H9 (cell line): ENCODE data around the gene CDK5. TPM values are rescaled to one million over a fixed set of nuclear protein-coding genes. Genes with fewer than 3 reads are reported as not detected.

Experiments used
- DNase-seq: peaks from one replicate; pipeline ENCODE4 v3.0.0-alpha.2; 2017
- H2AFZ ChIP-seq: one replicate; pipeline ENCODE4 v1.6.1; 2013; ENCODE audit warnings: mild to moderate bottlenecking, low read length, control low read depth, moderate library complexity
- H2AK5ac ChIP-seq: 2 replicates; pipeline ENCODE4 v1.6.1; 2013; ENCODE audit warnings: low read length, control low read depth, mixed read lengths; ENCODE audit not compliant: insufficient read length
- H2BK120ac ChIP-seq: one replicate; pipeline ENCODE4 v1.6.1; 2013; ENCODE audit warnings: low read depth, mild to moderate bottlenecking, low read length, control low read depth, inconsistent platforms; ENCODE audit not compliant: poor library complexity, severe bottlenecking
- H2BK12ac ChIP-seq: 2 replicates; pipeline ENCODE4 v1.6.1; 2013; ENCODE audit warnings: low read length, control low read depth, mixed read lengths, low read depth; ENCODE audit not compliant: insufficient read length
- H2BK15ac ChIP-seq: 2 replicates; pipeline ENCODE4 v1.6.1; 2013; ENCODE audit warnings: low read depth, low read length, control low read depth
- H2BK20ac ChIP-seq: one replicate; pipeline ENCODE4 v1.6.1; 2013; ENCODE audit warnings: low read depth, mild to moderate bottlenecking, low read length, control low read depth, inconsistent platforms; ENCODE audit not compliant: poor library complexity, severe bottlenecking
- H2BK5ac ChIP-seq: 2 replicates; pipeline ENCODE4 v1.6.1; 2013; ENCODE audit warnings: low read length, control low read depth, mixed read lengths; ENCODE audit not compliant: insufficient read length
- H3K14ac ChIP-seq: 2 replicates; pipeline ENCODE4 v1.6.1; 2013; ENCODE audit warnings: low read length, control low read depth; ENCODE audit not compliant: insufficient read depth
- H3K18ac ChIP-seq: 2 replicates; pipeline ENCODE4 v1.6.1; 2013; ENCODE audit warnings: low read depth, mild to moderate bottlenecking, mixed read lengths, low read length, control low read depth; ENCODE audit not compliant: insufficient read length
- H3K23ac ChIP-seq: 2 replicates; pipeline ENCODE4 v1.6.1; 2013; ENCODE audit warnings: low read length, control low read depth, mixed read lengths, low read depth; ENCODE audit not compliant: insufficient read length
- H3K23me2 ChIP-seq: 2 replicates; pipeline ENCODE4 v1.6.1; 2013; ENCODE audit warnings: low read depth, mild to moderate bottlenecking, mixed read lengths, low read length, control low read depth; ENCODE audit not compliant: insufficient read length, poor library complexity, severe bottlenecking
- H3K27ac ChIP-seq: 2 replicates; pipeline ENCODE4 v1.5.1; 2013; ENCODE audit warnings: low read length, control low read depth, mixed read lengths, low read depth; ENCODE audit not compliant: insufficient read length
- H3K27me3 ChIP-seq: 2 replicates; pipeline ENCODE4 v1.6.1; 2013; ENCODE audit warnings: low read length, control low read depth, inconsistent platforms; ENCODE audit not compliant: insufficient read depth
- H3K4ac ChIP-seq: 2 replicates; pipeline ENCODE4 v1.6.1; 2013; ENCODE audit warnings: low read depth, mild to moderate bottlenecking, control low read depth, inconsistent platforms, low read length, moderate library complexity
- H3K4me1 ChIP-seq: 2 replicates; pipeline ENCODE4 v1.6.1; 2013; ENCODE audit warnings: low read length, control low read depth, inconsistent platforms; ENCODE audit not compliant: insufficient read depth
- H3K4me2 ChIP-seq: 2 replicates; pipeline ENCODE4 v1.6.1; 2013; ENCODE audit warnings: low read length, control low read depth, mixed read lengths; ENCODE audit not compliant: insufficient read length, insufficient read depth
- H3K56ac ChIP-seq: 2 replicates; pipeline ENCODE4 v1.6.1; 2013; ENCODE audit warnings: low read depth, mild to moderate bottlenecking, mixed read lengths, low read length, control low read depth; ENCODE audit not compliant: insufficient read length
- H3K79me1 ChIP-seq: 2 replicates; pipeline ENCODE4 v1.6.1; 2013; ENCODE audit warnings: low read depth, mild to moderate bottlenecking, moderate library complexity, low read length, control low read depth, inconsistent platforms; ENCODE audit not compliant: insufficient read depth, poor library complexity, severe bottlenecking
- H3K79me2 ChIP-seq: 2 replicates; pipeline ENCODE4 v1.6.1; 2013; ENCODE audit warnings: low read length, control low read depth, inconsistent platforms; ENCODE audit not compliant: insufficient read depth
- H3K9ac ChIP-seq: 2 replicates; pipeline ENCODE4 v1.6.1; 2013; ENCODE audit warnings: low read length, control low read depth, mixed read lengths; ENCODE audit not compliant: insufficient read length; ENCODE audit errors: extremely low read depth
- H3K9me3 ChIP-seq: one replicate; pipeline ENCODE4 v1.6.1; 2013; ENCODE audit warnings: low read depth, low read length, inconsistent platforms; ENCODE audit not compliant: control insufficient read depth
- H3T11ph ChIP-seq: one replicate; pipeline ENCODE4 v1.6.1; 2013; ENCODE audit warnings: mild to moderate bottlenecking, low read length, control low read depth, inconsistent platforms
- H4K20me1 ChIP-seq: one replicate; pipeline ENCODE4 v1.6.1; 2013; ENCODE audit not compliant: control insufficient read depth, insufficient read length, insufficient read depth
- H4K5ac ChIP-seq: 2 replicates; pipeline ENCODE4 v1.6.1; 2013; ENCODE audit warnings: low read depth, mild to moderate bottlenecking, mixed read lengths, low read length, control low read depth; ENCODE audit not compliant: insufficient read length
- H4K8ac ChIP-seq: replicated peaks from 2 replicates; pipeline ENCODE4 v1.6.1; 2013; ENCODE audit warnings: low read length, control low read depth, mixed read lengths, low read depth; ENCODE audit not compliant: insufficient read length
- H4K91ac ChIP-seq: 2 replicates; pipeline ENCODE4 v1.6.1; 2013; ENCODE audit warnings: low read depth, mild to moderate bottlenecking, moderate library complexity, mixed read lengths, low read length, control low read depth; ENCODE audit not compliant: insufficient read length
- H3K27ac Mint-ChIP-seq, 3 experiments: 2 replicates in 2 of 3; 3 replicates in 1 of 3; pipeline ENCODE4 v1.8.0; 2020 to 2021; ENCODE audit warnings: mixed read lengths in 3 of 3, mild to moderate bottlenecking in 1 of 3, moderate library complexity in 1 of 3
- H3K27me3 Mint-ChIP-seq: 2 replicates; pipeline ENCODE4 v1.8.0; 2021; ENCODE audit warnings: low read depth, mild to moderate bottlenecking, moderate library complexity, mixed read lengths
- H3K36me3 Mint-ChIP-seq, 3 experiments: 2 replicates in 2 of 3; 3 replicates in 1 of 3; pipeline ENCODE4 v1.8.0; 2020 to 2021; ENCODE audit warnings: low read depth in 3 of 3, mixed read lengths in 3 of 3; ENCODE audit not compliant: insufficient read depth in 1 of 3
- H3K4me1 Mint-ChIP-seq, 2 experiments: 2 replicates each; pipeline ENCODE4 v1.8.0; 2020; ENCODE audit warnings: mixed read lengths in 2 of 2
- H3K4me3 Mint-ChIP-seq, 2 experiments: 2 replicates in 1 of 2; 3 replicates in 1 of 2; pipeline ENCODE4 v1.8.0; 2020 to 2021; ENCODE audit warnings: mild to moderate bottlenecking in 2 of 2, mixed read lengths in 2 of 2, moderate library complexity in 1 of 2
- H3K9me3 Mint-ChIP-seq, 2 experiments: 2 replicates in 1 of 2; 3 replicates in 1 of 2; pipeline ENCODE4 v1.8.0; 2020; ENCODE audit warnings: mild to moderate bottlenecking in 2 of 2, mixed read lengths in 2 of 2, moderate library complexity in 1 of 2
- WGBS: extraction: QIAGEN DNeasy Blood & Tissue Kit; methylation state at CpG from one replicate; pipeline ENCODE4 v1.1.7; 2013; ENCODE audit warnings: missing lambda C conversion rate, low lambda C conversion rate, mixed read lengths; ENCODE audit not compliant: insufficient read length; ENCODE audit errors: extremely low coverage; 5-methylcytosine and 5-hydroxymethylcytosine counted together
- total RNA-seq: library from RNA; stranded (reverse); gene quantifications from 2 replicates; pipeline ENCODE4 v1.2.1, GENCODE V29; 2021
- TF ChIP-seq, protein P1 (sequence below): fragments of 200-600 bp; sonication (generic); conservative IDR thresholded peaks from 3 replicates; pipeline ENCODE4 v1.8.0; 2021; ENCODE audit warnings: antibody characterized with exemption, mild to moderate bottlenecking

Gene CDK5
- total RNA-seq, 1 experiment from 2014 or later = 19.9 TPM

DNA sequence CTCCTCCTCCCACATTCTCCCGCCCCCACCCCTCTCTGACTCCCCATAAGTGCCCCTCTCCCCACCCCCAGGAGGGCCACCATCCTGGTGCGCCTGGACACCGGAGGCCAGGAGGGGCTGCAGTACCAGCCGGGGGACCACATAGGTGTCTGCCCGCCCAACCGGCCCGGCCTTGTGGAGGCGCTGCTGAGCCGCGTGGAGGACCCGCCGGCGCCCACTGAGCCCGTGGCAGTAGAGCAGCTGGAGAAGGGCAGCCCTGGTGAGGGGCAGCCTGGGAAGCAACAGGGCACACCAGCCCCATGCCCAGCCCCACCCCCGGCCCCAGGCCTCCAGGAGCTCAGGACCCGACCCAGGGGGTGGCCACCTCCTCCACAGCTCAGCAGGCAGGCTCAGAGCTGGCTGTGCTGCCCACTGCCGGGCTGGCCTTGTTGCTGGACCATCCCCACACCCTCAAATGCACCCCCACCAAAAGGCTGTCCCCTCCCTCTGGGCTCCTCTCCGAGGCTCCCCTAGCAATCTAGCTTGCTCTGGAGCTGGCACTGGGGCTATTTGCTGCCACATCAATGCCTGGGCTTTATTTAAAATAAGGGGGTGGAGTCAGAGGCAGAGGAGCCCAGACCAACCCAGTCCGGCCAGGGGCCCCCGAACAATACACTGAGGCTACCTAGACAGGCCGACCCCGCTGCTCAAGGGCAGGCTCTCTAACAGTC is 48.2 kb downstream of the CDK5 start:
- H4K20me1 ChIP-seq = no peaks in the 10 kb centered on the region
- no peak overlapping the region for H2BK20ac ChIP-seq
- peak; percentile 65 for DNase-seq
- no peak overlapping the region for H2BK120ac ChIP-seq
- H3K23me2 ChIP-seq = peaks cover 8% of the 10 kb centered on the region
- peak overlapping the region; percentile 50 for H3K18ac ChIP-seq
- no peak overlapping the region for H3K56ac ChIP-seq
- no CpG with 5 or more reads among the region's 22 CpGs for WGBS
- H3T11ph ChIP-seq = no peak overlapping the region
- peaks cover 4% of the 10 kb centered on the region; the same call in 1 of the 2 replicates for H3K4me1 ChIP-seq
- H3K27ac ChIP-seq = no peak overlapping the region
- TF ChIP-seq, protein P1, sequence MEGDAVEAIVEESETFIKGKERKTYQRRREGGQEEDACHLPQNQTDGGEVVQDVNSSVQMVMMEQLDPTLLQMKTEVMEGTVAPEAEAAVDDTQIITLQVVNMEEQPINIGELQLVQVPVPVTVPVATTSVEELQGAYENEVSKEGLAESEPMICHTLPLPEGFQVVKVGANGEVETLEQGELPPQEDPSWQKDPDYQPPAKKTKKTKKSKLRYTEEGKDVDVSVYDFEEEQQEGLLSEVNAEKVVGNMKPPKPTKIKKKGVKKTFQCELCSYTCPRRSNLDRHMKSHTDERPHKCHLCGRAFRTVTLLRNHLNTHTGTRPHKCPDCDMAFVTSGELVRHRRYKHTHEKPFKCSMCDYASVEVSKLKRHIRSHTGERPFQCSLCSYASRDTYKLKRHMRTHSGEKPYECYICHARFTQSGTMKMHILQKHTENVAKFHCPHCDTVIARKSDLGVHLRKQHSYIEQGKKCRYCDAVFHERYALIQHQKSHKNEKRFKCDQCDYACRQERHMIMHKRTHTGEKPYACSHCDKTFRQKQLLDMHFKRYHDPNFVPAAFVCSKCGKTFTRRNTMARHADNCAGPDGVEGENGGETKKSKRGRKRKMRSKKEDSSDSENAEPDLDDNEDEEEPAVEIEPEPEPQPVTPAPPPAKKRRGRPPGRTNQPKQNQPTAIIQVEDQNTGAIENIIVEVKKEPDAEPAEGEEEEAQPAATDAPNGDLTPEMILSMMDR = peak; percentile 24; the same call in 2 of the 3 replicates
- peaks cover 21 to 49% of the 10 kb centered on the region in 2 experiments for H3K4me1 Mint-ChIP-seq
- H3K23ac ChIP-seq = no peak overlapping the region
- H3K36me3 Mint-ChIP-seq = peaks cover 0 to 2% (median 1%) of the 10 kb centered on the region in 3 experiments; a peak in 2 of 7 replicates
- no peak overlapping the region for H4K8ac ChIP-seq
- no peak overlapping the region for H2BK5ac ChIP-seq
- H3K4me3 Mint-ChIP-seq = no peak overlapping the region
- H2BK12ac ChIP-seq = no peak overlapping the region
- peaks cover 28% of the 10 kb centered on the region for H3K27me3 Mint-ChIP-seq
- no peak overlapping the region for H3K4me2 ChIP-seq
- no peak overlapping the region for H2AFZ ChIP-seq
- no peak overlapping the region for H4K91ac ChIP-seq
- H2BK15ac ChIP-seq = no peak overlapping the region
- H3K9me3 ChIP-seq = no peaks in the 10 kb centered on the region
- H3K9ac ChIP-seq = no peak overlapping the region
- no peak overlapping the region for H2AK5ac ChIP-seq
- H3K14ac ChIP-seq = no peak overlapping the region; the same call in 1 of the 2 replicates
- no peak overlapping the region for H3K27ac Mint-ChIP-seq
- H4K5ac ChIP-seq = no peak overlapping the region
- H3K27me3 ChIP-seq = no peaks in the 10 kb centered on the region
- H3K79me1 ChIP-seq = no peaks in the 10 kb centered on the region
- H3K4ac ChIP-seq = no peak overlapping the region
- H3K9me3 Mint-ChIP-seq = no peaks in the 10 kb centered on the region
- H3K79me2 ChIP-seq = no peaks in the 10 kb centered on the region
